Adrenal gland (tissue), 5 donors: ENCODE results near the gene STYX.

Experiments used
- POLR2A ChIP-seq, 2 donors: fragments of 450-650 bp; IDR thresholded peaks; one replicate each; pipeline ENCODE4 v1.6.1; 2017; ENCODE audit warnings: antibody characterized with exemption in 2 of 2, mild to moderate bottlenecking in 2 of 2, moderate library complexity in 1 of 2
- TF ChIP-seq, protein P1 (sequence below), 6 experiments: fragments of 450-650 bp in 4 of 6; fragments of 200-600 bp in 2 of 6; sonication (generic) in 1 of 6; IDR thresholded peaks; 1 replicate in 5 of 6; 2 replicates in 1 of 6; pipeline versions ENCODE4 v1.5.1 to v1.8.0; 2016 to 2021; ENCODE audit warnings: antibody characterized with exemption in 6 of 6, mild to moderate bottlenecking in 2 of 6, moderate library complexity in 1 of 6
- donor health status: DM: no; HTN: no; CAD: no.

DNA sequence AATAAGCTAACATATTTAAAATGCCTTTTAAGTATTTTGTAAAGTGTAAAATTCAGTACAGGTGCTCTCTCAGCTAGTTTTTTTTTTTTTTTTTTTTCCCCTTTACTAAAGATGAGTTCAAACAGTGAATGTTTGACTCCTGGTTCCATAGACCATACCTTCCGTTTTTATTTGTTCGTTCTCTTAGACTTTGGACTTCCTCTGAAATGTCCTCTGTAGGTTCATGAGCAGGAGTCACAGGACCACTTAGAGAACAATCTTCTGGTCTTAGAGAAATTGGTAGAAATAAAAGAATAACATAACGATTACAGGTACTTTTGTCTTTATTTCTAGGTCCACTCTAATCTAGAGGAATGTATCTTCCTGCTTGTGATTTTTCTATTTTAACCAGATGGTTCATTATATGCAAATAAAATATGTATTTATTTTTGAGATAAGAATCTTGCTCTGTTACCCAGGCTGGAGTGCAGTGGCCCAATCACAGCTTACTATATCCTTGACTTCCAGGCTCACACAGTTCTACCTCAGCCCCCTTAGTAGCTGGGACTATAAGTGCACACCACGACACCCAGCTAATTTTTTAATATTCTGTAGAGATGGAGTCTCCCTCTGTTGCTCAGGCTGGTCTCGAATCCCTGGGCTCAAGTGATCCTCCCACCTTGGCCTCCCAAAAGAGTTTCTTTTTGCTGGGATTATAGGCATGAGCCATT is 25.8 kb downstream of the STYX start:
- no peak for TF ChIP-seq POLR2A (IDR thresholded peaks at IDR 0.05)
- TF ChIP-seq, protein P1, sequence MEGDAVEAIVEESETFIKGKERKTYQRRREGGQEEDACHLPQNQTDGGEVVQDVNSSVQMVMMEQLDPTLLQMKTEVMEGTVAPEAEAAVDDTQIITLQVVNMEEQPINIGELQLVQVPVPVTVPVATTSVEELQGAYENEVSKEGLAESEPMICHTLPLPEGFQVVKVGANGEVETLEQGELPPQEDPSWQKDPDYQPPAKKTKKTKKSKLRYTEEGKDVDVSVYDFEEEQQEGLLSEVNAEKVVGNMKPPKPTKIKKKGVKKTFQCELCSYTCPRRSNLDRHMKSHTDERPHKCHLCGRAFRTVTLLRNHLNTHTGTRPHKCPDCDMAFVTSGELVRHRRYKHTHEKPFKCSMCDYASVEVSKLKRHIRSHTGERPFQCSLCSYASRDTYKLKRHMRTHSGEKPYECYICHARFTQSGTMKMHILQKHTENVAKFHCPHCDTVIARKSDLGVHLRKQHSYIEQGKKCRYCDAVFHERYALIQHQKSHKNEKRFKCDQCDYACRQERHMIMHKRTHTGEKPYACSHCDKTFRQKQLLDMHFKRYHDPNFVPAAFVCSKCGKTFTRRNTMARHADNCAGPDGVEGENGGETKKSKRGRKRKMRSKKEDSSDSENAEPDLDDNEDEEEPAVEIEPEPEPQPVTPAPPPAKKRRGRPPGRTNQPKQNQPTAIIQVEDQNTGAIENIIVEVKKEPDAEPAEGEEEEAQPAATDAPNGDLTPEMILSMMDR (IDR thresholded peaks at IDR 0.05): no peak
